ENCODE results near the gene TEX51.

TEX51 gene

GRCh38 chr2:126890551-126891450 lies 7.9 kb upstream of the TEX51 start:
- TF ChIP-seq CTCF (IDR thresholded peaks at IDR 0.05; ENCODE audit: low read length, missing control alignments), result no peak
- DNase-seq (ENCODE audit: low read depth), result no peak
- no peak overlapping the region for H3K4me3 ChIP-seq (replicated peaks; ENCODE audit: low read depth, low read length)

GRCh38 chr2:126891681-126892500 lies 6.8 kb upstream of the TEX51 start:
- no peak for TF ChIP-seq CTCF (IDR thresholded peaks at IDR 0.05; ENCODE audit: low read length, missing control alignments)
- DNase-seq (ENCODE audit: low read depth), result no peak
- H3K4me3 ChIP-seq (replicated peaks; ENCODE audit: low read depth, low read length), result no peak overlapping the region

GRCh38 chr2:126893153-126893552 lies 5.5 kb upstream of the TEX51 start:
- no peak for DNase-seq (ENCODE audit: low read depth)
- no peak overlapping the region for H3K4me3 ChIP-seq (replicated peaks; ENCODE audit: low read depth, low read length)
- TF ChIP-seq CTCF (IDR thresholded peaks at IDR 0.05; ENCODE audit: low read length, missing control alignments), result no peak

GRCh38 chr2:126893606-126894005 lies 5.1 kb upstream of the TEX51 start:
- no peak for DNase-seq (ENCODE audit: low read depth)
- no peak overlapping the region for H3K4me3 ChIP-seq (replicated peaks; ENCODE audit: low read depth, low read length)
- no peak for TF ChIP-seq CTCF (IDR thresholded peaks at IDR 0.05; ENCODE audit: low read length, missing control alignments)

GRCh38 chr2:126894082-126894481 lies 4.6 kb upstream of the TEX51 start:
- H3K4me3 ChIP-seq (replicated peaks; ENCODE audit: low read depth, low read length), result no peak overlapping the region
- no peak for DNase-seq (ENCODE audit: low read depth)
- no peak for TF ChIP-seq CTCF (IDR thresholded peaks at IDR 0.05; ENCODE audit: low read length, missing control alignments)

- no peak for TF ChIP-seq CTCF (IDR thresholded peaks at IDR 0.05; ENCODE audit: low read length, missing control alignments)
- DNase-seq (ENCODE audit: low read depth), result no peak
- no peak overlapping the region for H3K4me3 ChIP-seq (replicated peaks; ENCODE audit: low read depth, low read length)
Observed at GRCh38 chr2:126894585-126895182, 4.0 kb upstream of the TEX51 start.

All from fibroblast of pulmonary artery (primary cell).